ENCODE results near the gene PLXNA4. TPM values are rescaled to one million over a fixed set of nuclear protein-coding genes. Genes with fewer than 3 reads are reported as not detected.

PLXNA4 gene
- total and polyA plus RNA-seq, 11 donors = 1.8 to 22.1 (median 10.5) TPM

DNA sequence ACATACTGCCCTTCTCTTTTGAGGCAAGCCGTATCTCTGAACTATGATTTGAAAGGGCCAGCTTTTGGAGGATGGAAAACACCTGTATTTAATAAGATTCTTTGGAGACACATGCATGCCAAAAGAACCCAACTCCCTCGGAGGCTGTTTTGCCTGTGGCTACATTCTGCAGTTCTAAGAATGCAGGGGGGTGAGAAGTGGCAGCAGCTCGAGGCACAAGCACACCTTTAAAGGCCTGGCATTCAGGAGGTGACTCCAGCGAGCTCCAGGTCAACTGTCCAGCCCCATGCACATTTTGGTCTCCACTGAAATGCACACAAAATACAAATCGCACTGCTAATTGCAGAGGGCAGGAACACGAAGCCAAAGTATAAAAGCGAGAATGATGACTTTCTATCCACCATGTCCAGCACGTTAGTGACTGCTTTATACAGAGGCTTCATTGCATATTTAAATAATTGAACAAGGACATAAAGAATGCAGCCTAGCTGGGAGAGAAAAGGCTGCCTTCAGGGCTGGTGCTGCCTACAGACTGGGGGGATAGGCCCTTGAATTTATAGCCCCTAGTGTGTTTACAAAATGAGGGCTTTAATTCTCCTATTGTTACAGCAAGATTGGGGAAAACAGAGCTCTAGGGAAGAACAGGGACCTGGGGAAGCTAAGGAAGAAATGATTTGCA lies 359.3 kb downstream of the PLXNA4 start:
- no peak overlapping the region for H3K27ac ChIP-seq

DNA sequence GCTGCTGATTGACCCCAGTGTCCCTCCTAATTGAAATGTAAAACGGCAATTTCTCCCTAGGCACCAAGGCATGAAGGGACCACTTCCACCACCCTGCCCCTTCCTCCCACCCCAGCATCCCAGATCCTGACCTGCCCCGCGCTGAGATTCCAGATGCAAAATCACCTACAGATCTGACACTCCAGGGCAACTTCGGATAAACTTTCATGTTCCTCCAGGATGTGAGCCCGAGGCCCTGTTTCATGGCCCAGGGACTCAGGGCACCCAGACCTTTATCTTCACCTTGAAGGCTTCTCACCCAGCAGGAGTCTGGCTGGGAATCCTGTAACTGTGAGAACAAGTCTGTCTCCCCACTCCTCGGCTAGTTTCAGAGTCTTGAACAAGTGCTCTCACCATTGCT lies 361.8 kb downstream of the PLXNA4 start:
- 81 to 97% (median 85%) methylated on average over 6 of the region's 6 CpGs for WGBS, 4 donors
- Histone ChIP-seq H3K4me1 (no peaks in the 10 kb centered on the region), H3K4me3 (no peak overlapping the region), H3K36me3 (no peaks in the 10 kb centered on the region), H3K27ac (no peak overlapping the region), H3K27me3 (no peaks in the 10 kb centered on the region), H3K9me3 (no peaks in the 10 kb centered on the region)
- no peak for ATAC-seq
- TF ChIP-seq, protein P1, sequence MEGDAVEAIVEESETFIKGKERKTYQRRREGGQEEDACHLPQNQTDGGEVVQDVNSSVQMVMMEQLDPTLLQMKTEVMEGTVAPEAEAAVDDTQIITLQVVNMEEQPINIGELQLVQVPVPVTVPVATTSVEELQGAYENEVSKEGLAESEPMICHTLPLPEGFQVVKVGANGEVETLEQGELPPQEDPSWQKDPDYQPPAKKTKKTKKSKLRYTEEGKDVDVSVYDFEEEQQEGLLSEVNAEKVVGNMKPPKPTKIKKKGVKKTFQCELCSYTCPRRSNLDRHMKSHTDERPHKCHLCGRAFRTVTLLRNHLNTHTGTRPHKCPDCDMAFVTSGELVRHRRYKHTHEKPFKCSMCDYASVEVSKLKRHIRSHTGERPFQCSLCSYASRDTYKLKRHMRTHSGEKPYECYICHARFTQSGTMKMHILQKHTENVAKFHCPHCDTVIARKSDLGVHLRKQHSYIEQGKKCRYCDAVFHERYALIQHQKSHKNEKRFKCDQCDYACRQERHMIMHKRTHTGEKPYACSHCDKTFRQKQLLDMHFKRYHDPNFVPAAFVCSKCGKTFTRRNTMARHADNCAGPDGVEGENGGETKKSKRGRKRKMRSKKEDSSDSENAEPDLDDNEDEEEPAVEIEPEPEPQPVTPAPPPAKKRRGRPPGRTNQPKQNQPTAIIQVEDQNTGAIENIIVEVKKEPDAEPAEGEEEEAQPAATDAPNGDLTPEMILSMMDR (IDR thresholded peaks at IDR 0.05) = no peak
- TF ChIP-seq POLR2A (IDR thresholded peaks at IDR 0.05) = no peak
- intact Hi-C loops (cut with DNase I) = no loop called here
- no peak for DNase-seq

More for the DNA sequence above, 359.3 kb downstream of the PLXNA4 start:
- Histone ChIP-seq H3K27me3 (no peaks in the 10 kb centered on the region), H3K9me3 (no peaks in the 10 kb centered on the region), H3K4me1 (peaks cover 0 to 2% (median 0%) of the 10 kb centered on the region in 12 donors), H3K4me3 (no peak overlapping the region), H3K36me3 (no peaks in the 10 kb centered on the region)
- DNase-seq = no peak
- 81 to 88% (median 83%) methylated on average over 8 of the region's 8 CpGs for WGBS, 4 donors
- TF ChIP-seq, protein P1 (IDR thresholded peaks at IDR 0.05) = no peak
- TF ChIP-seq POLR2A (IDR thresholded peaks at IDR 0.05) = no peak
- no peak for ATAC-seq
- intact Hi-C loops (cut with DNase I) = no loop called here

DNA sequence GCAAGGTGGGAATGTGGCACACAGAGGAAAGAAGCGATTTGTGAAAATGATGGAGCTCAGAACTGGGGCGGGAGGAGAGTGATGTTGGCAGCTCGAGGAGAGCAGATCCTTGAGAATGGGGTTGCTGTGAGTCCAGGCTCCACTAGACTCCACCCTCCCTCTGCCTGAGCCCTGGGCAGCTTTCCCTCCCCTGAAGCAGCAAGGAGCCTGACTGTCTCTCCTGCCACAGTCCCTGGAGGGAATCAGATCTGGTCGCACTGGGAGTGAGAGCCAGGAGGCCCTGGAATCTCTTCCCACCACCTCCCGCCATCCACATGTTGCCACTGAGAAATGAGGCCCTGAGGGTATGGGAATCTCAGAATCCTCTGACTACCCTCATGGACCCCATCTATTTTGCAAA lies 362.7 kb downstream of the PLXNA4 start:
- WGBS, 4 donors = 83 to 87% (median 85%) methylated on average over 5 of the region's 5 CpGs
- peaks cover 0 to 4% (median 0%) of the 10 kb centered on the region in 12 donors for H3K4me1 ChIP-seq
- DNase-seq (no peak), ATAC-seq (no peak)
- no peak for TF ChIP-seq POLR2A (IDR thresholded peaks at IDR 0.05)
- TF ChIP-seq, protein P1 (IDR thresholded peaks at IDR 0.05) = no peak
- no peaks in the 10 kb centered on the region for H3K27me3 ChIP-seq
- H3K9me3 ChIP-seq = no peaks in the 10 kb centered on the region
- intact Hi-C loops (cut with DNase I) = no loop called here
- no peak overlapping the region for H3K27ac ChIP-seq
- H3K4me3 ChIP-seq = no peak overlapping the region
- no peaks in the 10 kb centered on the region for H3K36me3 ChIP-seq

DNA sequence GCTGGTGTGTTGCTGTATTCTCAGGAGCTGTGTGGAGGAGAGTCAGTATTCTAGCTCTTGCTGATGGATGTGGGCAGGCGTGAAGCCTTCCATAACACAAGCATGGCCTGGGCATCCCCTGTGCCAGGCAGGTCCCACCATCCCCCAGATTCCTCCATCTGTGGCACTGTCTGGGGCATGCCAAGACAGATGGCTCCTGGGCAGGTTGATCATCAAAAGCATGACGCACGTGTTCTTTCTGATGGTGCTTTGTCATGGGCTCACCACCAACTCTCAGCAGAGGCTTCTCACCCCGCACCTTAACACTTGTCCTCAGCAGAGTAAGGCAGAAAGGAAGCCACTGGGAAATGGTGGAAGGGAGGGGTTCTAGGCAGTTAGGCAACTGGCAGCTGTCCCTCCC lies 364.3 kb downstream of the PLXNA4 start:
- Histone ChIP-seq H3K9me3 (no peaks in the 10 kb centered on the region), H3K4me3 (no peak overlapping the region), H3K36me3 (no peaks in the 10 kb centered on the region), H3K4me1 (peaks cover 0 to 20% (median 8%) of the 10 kb centered on the region in 12 donors), H3K27ac (no peak overlapping the region), H3K27me3 (no peaks in the 10 kb centered on the region)
- DNase-seq (no peak), ATAC-seq (no peak)
- intact Hi-C loops (cut with DNase I) = no loop called here
- no peak for TF ChIP-seq POLR2A (IDR thresholded peaks at IDR 0.05)
- TF ChIP-seq, protein P1 (IDR thresholded peaks at IDR 0.05) = no peak
- WGBS, 4 donors = 86 to 95% (median 93%) methylated on average over 3 to 4 of the region's 4 CpGs
